Breast epithelium (tissue), 3 donors: ENCODE data around the gene DENND6A.

ENCODE experiments used
- CTCF ChIP-seq, 3 donors: fragments of 450-650 bp; IDR thresholded peaks; one replicate each; pipeline ENCODE4 v1.5.1; 2016 to 2017; ENCODE audit warnings: antibody characterized with exemption in 3 of 3, mild to moderate bottlenecking in 3 of 3, moderate library complexity in 3 of 3
- POLR2A ChIP-seq: fragments of 450-650 bp; IDR thresholded peaks from one replicate; pipeline ENCODE4 v1.6.1; 2016; ENCODE audit warnings: antibody characterized with exemption, mild to moderate bottlenecking, moderate library complexity

- TF ChIP-seq POLR2A (no peak), CTCF (IDR thresholded peaks at IDR 0.05) (no peak)
Measured at GRCh38 chr3:57587905-57588304, 105.0 kb downstream of the DENND6A start.
